DMS114 treated with DMSO at 0.1 percent for 48 hours (cell line): ENCODE results near the gene MMP28.

Experiments
- DNase-seq: peaks from one replicate; lab custom pipeline; 2025; ENCODE audit not compliant: unreplicated experiment; lab: John Stamatoyannopoulos, UW

Gene MMP28

DNA sequence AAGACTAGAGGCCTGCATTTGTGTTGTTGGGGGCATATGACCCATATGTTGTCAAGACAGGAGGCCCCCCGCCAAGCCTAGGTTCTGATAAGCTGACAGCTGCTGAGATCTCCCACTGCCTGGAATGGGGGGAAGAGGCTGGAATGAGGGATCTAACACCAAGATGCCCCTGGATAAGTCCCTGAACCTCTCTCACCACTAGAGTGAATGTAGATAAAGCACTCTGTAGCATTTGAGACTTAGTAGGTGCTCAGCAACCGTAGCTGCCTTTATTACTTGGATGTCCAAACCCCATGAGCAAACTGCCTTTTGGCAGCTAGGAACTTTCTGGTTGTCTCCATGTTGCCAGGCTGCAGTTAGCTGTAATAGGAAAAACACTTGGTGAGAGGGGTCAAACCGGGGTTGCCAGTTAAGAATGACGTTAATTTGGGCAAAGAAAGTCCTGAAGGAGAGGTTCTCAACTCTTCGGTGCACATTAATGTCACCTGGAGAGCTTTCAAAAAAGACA lies 68.4 kb downstream of the MMP28 start:
- no peak for DNase-seq

DNA sequence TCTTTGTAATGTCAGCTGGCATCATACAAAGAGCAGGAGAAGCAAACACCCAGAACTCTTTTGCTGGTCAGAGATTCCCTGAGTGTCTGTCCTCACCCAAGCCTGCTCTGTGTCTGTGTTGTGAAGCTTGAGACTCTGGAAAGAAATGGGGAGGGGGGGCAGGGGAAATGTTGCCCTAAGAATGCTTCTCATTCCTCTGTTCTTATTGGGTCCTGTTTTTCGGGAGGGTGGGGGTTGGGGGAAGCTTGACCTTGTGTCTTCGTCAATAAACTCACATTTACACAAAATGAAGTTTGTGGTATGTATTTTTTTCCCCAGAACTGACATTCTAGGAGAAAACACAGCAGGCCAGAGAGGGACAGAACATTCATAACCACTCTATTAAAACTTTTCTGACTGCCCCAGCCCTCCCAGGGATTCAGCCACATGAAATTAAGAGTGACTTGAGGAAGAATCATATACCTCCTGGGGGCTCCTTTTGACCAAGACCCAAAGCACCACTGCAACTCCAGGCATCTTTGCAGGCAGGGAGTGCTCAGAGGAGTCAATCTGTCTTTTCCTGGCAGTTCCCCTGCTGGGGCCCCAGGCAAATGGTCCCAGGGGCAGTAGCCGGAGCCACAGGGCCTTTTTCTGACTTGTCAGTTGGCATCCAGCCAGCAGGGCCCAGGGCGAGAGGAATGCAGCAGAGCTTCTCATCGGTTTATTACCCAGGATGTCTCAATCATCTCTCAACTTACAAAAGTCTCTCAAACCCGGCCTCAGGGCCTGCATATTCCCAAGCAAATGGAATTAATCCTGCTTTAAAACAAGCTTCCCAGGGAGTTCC lies 69.1 kb downstream of the MMP28 start:
- DNase-seq: no peak

DNA sequence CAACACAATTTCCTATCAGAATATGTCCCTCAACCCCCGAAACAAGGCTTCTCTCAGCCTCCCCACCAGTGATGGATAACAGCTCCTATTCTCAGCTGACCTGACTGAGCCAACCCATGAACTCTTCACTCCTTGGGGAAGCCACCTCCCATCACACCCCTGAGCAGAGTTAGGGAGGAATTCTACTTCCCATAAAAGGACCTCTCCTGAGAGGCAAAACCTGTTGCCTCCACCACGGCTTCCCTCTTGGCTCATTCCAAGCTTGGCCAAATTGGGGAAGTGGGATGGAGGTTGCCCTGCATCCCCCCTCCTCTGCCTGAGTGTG lies 69.7 kb downstream of the MMP28 start:
- no peak for DNase-seq

DNA sequence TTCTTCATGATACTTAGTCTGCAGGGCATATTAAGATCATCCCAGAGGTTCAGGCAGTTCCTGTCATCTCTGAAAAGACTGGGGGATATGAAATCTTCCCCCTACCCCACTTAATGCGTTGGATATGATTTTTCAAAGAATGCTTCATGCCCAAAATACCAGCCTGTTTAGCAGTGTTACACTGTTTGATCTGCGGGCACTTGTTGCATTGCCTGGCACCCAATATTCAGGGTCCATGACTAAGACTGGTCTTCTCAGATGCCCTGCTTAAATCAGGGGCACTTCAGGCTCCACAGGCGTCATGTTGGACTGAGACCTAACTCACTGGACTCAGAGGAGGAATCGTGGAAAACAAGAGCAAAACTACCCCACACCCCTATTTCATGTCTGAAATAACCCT lies 70.4 kb downstream of the MMP28 start:
- no peak for DNase-seq

DNA sequence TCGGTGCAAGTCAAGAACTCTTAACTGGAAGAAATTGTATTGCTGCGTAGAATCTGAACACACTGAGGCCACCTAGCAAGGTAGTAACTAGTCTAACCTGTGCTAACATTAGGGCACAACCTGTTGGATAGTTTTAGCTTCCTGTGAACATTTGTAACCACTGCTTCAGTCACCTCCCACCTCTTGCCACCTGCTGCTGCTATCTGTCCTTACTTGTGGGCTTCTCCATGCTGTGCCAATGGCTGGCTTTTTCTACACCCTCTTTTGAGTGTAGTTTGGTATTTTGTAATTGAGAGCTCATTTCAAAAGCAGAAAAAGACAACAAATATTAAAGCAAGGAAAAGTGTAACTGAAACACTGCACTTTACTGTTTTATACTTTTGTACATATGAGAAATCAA lies 71.7 kb downstream of the MMP28 start:
- no peak for DNase-seq

DNA sequence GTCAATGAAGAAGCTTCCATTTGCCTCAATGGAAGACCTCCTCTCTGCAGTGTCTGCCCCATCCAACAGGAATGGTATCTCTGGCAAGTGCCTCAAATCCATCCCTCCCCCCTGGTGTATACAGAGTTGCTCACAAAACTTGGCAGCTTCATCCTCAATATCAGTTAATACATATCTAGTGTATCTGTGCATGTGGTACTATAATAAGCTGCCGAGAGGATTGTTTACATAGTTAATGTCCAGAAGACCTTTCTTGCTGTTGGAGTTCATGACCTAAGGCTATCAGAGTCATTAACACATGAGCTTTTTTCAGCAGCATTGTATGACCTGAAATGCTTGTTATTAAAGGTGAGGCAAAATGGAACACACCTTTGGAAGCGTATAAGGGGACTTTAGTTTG lies 78.0 kb downstream of the MMP28 start:
- DNase-seq: no peak

DNA sequence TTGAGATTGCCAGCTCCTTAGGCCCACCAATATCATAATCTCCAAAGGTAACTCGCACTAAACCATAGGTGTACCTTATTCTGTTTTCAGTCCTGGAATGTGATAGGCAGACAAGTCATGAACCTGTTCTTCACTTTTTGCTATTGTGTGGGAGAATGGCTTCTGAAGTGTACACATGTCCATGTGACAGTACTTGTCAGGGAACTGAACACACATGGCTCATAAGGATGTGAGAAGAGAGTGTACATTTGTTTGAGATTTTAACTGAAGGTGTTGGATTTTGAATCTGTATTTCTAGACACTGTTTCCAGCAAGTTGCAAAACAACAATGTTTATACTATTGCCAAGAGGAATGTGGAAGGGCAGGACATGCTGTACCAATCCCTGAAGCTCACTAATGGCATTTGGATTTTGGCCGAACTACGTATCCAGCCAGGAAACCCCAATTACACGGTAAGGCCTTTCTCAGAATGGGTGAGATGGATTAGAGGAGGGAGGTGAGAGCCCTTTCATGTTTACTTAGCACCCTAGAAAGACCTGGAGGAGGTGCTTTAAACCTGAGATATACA lies 78.5 kb downstream of the MMP28 start:
- no peak for DNase-seq

DNA sequence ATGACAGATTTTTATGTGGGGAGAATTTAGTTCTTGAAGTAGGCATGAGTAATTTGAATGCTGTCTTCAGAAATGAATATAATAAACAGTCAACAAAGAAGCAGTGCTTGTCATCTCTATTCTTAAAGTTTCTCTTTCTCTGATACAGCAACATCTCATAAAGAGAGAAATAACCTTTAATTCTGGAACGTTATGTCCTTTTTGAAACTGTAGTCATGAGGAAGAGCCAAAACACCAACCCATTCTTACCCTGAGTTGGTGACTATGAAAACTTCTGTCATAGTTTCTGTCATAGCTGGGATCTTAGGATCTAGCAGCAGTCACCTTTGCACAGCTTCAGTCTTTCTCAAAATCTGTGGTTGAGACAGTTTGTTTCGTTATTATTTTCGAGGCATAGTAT lies 79.3 kb downstream of the MMP28 start:
- no peak for DNase-seq
